SH-SY5Y (cell line): ENCODE measurements around the gene LRRC2.

Experiments
- GATA2 ChIP-seq: IDR thresholded peaks from 2 replicates; pipeline ENCODE4 v1.6.1; 2011; ENCODE audit warnings: mild to moderate bottlenecking, low read depth, low read length
- GATA3 ChIP-seq: IDR thresholded peaks from 2 replicates; pipeline ENCODE4 v1.6.1; 2011; ENCODE audit warnings: low read depth, mild to moderate bottlenecking, low read length, moderate library complexity

DNA sequence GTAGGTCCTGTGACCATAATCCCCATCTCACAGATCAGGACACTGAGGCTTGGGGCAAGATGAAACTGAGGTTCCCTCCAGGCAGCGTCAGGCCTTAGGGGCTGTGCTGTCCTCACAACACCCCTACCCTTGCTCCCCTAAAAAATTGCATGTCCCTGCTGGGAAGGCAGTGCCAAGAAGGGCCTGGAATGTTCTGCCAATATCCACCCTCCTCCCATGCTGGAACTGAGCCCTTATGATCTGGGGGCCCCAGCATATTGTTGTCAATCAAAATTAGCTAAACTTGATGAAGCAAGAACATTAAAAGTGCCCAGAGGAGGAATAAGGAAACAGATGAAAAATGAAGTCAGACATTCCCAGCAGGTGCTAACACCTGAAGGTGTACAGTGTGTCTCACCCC, 81.7 kb downstream of the LRRC2 start:
- TF ChIP-seq GATA3 (no peak), GATA2 (no peak)
